COR-L47 (cell line): ENCODE results near the gene PDE4B.
A peak's percentile ranks its signal among the peaks of the same experiment; 100 is the strongest.

Experiments used
- DNase-seq: peaks from one replicate; lab custom pipeline; 2025; lab: John Stamatoyannopoulos, UW

PDE4B gene

GRCh38 chr1:66359815-66360214 is 567.1 kb downstream of the PDE4B start:
- DNase-seq: no peak

DNA sequence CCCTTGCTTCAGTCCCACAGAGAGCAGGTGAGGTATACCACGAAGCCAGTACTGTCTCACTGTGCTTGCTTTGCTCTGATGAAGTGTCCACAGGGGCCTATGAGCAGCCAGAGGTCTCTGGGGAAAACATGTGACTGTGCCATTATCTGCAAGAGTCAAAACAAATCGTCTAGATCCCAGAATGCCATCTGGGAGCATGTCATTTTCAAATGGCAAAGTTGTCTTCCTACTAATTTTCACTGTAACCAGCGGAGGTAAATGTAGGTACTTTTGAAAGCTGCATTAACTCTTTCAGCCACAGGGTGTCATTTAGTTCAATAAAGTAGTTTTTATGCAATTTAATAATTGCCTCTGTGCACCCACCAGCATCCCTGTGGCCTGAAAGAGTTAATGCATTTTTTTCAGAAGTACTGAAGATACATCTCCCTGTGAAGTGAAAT is 567.6 kb downstream of the PDE4B start:
- peak; percentile 8 for DNase-seq

DNA sequence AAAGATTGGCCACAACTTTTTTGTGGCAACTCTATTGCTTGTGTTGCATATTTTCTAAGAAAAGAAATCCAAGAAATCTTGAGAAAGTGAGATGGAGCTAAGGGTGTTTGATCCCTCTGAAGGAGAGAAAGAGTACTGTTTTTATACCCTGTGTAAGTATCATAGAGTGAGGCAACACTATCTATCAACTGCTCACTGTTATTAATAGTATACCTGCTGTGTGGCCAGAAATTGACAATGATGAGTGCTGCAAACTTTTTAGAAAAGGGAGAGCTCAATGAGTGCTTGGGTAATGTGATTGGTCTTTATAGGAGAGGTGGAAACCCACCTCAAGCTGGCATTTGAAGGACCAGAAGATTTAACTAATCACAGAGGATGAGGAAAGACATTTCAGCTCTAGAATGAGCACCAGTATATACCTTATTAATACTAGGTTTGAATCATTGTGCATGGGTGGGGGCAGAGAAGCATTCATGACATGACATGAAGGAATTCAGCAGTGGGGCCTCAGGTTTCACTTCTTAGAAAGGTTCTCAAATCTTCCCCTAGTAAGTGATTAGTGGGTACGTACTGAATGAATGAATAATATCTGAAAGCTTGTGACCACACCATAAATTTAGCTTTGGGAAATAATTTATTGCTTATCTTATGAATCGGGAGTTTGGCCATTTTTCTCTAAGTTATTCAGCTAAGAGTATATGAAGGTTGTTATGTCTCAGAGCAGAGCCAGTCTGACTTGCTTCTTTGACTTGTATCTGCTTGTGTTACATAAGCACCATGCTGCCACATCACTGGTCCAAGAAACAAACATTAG is 572.1 kb downstream of the PDE4B start:
- no peak for DNase-seq

DNA sequence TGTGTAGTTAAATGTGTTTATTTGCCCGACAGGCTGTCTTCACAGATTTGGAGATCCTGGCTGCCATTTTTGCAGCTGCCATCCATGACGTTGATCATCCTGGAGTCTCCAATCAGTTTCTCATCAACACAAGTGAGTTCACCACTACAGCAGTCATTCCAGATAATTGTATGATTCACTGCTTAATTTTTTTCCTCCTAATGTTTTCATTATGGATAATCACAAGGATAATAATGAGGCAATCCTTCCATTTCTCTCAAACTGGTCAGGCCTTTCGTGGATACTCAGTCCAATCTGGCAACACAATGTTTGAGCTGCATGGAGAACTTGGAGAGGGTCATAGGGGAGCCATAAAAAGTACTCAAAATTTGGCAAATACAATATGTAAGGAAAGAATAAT is 572.9 kb downstream of the PDE4B start:
- no peak for DNase-seq

DNA sequence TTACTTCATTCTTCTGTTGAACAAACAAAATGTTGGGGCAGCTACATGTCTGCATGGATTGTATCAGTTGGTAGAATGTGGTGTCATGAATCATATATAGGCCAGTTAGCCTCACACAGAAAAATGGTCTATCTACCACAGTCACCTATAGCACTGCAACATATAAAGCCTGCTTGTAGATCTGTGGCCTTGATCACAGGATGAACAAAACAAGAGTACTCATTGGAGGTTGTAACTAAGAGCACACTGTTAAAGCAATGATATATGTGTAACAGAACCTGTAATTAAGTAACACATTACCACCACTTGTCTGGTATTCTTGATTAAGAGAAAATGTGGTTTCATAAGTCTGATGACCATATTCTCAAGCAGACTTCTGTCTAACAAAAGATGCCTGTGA is 573.9 kb downstream of the PDE4B start:
- no peak for DNase-seq

DNA sequence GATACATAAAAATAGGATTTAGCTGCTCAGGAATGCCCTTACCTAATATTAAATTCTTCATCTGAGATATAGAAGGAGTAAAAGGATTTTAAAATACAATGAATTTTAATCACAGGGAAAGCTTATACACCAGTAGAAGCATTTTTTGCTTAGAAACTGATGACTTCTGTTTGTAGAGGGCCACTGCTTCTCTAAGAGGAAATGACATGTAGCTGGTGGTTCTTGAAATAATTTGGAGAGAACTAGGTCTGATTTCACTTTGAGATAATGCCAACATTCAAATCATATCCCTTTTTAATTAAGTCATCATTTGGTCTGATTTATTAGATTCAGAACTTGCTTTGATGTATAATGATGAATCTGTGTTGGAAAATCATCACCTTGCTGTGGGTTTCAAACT is 574.7 kb downstream of the PDE4B start:
- DNase-seq: no peak

DNA sequence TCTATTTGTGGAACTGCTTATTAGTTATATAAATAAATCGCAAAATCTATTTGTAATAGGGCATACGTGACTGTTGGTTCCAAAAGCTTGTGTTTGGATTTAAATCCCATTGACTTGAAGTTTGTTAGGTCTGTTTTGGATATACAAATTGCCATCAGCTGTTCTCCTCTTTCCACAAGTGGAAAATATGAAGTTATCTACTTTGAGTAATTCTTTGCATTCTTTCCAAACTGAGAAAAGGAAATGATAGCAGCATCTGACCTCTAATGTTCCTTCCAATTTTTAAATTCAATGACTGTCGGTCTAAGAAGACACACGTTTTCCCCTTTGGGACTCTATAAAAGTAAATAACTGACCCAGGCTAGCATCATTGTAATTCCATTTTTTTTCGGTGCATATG is 575.6 kb downstream of the PDE4B start:
- DNase-seq: no peak

DNA sequence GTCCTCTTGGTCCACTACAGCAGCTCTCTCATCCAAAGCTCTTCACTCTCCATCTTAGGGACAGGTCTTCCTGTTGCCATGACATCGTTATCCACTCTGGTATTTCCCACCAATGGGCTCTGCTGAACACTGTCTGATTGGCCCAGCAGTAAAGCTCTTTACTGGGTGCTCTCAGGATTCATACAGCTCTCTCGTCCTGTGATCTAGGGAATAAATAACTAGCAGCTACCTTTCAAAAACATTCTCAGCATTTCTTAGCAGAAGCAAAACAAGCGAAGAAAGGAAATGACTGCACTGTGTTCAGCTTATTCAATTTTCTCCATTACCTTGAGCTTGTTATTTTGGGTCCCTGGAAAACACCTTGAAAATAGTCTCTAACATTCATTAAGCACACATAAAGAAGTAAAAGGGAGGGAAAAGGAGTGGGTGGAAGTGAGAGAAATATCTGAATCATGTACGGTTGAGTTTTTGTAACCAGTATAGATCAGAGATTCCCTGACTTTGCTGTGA is 577.8 kb downstream of the PDE4B start:
- no peak for DNase-seq

DNA sequence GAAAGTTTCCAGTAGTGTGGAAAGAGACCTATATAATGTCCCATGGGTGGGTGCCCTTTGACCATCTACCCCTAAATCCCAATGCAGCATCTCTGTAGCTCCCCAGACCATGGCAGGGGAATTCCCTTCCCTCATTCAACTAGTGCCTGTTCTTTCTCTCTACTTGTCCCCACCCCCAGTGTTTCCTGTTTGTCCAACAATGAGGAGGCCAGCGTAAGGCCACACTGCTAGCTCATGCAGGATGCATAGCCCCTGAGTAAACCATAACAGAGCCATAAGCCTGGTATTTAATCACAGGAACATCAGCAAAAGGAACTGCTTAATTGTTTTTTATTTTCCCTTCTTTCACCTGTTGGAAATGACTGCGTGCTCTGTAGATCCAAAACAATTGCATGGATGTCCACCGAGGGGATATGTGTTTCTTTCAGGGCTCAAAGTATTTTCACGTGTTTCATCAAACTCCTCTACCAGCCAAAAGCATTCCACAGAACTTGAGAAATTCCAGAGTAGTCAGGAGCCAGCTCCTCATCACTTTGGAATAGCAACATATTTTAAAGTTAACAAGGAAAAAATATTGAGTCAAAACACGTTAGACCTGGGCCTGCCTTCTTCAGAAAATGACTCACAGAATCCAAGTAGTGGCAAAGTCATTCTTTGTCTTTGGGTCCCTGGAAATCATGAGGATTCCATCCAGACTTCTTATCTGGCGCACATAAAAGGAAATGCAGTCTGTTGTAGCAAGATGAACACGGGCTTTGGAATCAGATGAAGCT is 578.7 kb downstream of the PDE4B start:
- no peak for DNase-seq

- no peak for DNase-seq
Observed at GRCh38 chr1:66372522-66373101, 579.9 kb downstream of the PDE4B start.

GRCh38 chr1:66373157-66373591 is 580.5 kb downstream of the PDE4B start:
- no peak for DNase-seq

- DNase-seq: no peak
Observed at GRCh38 chr1:66374148-66374547, 581.5 kb downstream of the PDE4B start.

DNA sequence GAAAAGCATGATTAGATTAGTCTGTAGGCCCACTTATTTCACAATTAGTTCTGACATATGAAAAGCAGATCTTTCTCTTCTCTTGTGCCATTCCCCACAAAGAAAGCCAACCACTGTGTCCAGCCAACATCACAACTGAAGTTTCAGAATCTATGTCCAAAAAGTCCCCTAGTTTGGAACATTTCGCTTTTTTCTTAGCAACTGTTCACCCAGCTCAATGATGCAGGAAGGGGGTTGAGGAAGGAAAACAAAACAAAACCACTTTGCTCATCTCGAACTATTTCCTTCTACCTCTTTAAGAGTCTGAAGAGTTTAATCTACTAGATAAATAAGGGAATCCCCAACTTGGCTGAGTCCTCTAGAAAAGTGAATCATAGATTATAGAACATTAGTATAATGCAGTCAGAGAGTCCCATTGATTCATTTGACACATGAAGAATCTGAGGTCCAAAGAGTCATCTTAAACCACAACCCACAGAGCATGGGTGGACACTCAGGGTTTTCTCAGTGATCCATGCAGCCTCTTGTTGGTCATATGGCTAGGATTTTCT is 581.9 kb downstream of the PDE4B start:
- no peak for DNase-seq

- DNase-seq: no peak
Observed at GRCh38 chr1:66375125-66375524, 582.4 kb downstream of the PDE4B start.

DNA sequence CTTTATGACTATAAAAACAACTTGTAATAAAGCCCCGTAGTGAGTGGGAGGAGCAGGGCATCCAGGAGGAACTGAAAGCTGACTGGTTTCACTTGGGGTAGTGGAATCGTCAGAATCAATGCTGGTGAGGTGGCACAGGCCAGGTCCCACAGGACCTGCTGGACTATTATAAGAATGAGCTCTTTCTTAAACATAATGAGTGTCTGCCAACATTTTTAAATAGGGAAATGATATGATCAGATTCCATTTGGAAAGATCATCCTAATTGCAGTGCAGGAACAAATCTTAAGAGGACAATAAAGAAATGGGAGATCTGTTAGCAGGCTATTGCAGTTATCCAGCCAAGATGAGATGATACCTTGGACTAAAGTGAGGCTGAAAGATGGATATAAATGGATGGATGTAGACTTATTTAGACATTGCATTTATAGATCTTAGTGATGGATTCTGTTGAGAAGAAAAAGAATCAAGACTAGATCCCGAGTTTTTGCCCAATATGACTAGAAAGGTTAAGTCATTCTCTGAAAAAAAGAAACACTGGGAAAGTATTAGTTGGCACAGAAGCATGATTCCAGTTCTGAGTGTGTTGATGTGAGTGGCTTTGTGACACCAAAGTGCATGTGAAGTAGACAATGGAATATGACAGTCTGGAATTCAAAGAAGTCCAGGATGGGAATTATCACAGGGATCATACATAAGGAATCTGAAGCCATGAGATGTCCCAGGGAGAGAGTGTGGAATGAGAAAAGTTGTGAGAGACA is 587.9 kb downstream of the PDE4B start:
- no peak for DNase-seq

DNA sequence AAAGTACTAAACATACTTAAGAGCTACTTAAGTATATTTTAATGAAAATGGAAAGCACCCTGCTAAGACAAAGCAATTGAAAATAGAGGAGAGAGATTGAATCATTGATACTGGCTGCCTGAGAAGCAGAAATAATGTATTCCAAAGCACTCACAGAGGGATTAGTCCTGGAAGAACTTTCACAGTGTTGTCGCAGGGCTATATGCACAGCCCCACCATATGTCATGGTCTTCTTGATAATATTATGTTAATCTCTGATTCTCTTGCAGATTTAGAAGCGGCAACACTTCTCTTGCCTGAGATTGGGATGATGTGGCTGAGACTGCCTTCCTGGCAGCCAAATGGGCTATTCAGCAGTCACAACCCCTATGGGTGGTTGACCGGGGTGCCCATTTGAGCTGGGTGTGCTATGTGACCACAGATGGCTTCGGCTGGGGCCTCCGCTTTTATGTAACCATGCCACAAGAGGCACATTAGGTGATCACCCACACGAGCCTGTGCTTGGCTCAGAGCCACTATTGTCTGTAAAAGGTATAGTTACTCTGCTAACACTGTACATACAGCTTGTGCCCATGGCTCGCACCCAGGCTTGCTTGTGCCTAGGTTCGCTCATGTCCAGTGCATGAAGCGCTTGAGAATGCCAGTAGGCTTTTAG is 589.1 kb downstream of the PDE4B start:
- DNase-seq: no peak

DNA sequence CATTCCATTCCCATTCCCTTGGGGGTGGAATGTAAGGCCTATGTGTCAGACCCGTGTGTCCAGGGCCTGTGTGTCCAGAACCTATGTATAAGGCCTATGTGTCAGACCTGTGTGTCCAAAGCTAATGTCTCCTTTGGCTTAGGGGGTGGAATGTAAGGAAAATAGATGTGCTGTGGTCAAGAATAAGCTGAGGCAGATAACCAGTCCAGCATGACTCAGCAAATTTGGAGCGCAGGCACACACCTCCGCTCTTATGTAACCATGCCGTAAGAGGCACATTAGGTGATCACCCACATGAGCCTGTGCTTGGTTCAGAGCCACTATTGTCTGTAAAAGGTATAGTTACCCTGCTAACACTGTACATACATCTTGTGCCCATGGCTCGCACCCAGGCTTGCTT is 590.5 kb downstream of the PDE4B start:
- no peak for DNase-seq

DNA sequence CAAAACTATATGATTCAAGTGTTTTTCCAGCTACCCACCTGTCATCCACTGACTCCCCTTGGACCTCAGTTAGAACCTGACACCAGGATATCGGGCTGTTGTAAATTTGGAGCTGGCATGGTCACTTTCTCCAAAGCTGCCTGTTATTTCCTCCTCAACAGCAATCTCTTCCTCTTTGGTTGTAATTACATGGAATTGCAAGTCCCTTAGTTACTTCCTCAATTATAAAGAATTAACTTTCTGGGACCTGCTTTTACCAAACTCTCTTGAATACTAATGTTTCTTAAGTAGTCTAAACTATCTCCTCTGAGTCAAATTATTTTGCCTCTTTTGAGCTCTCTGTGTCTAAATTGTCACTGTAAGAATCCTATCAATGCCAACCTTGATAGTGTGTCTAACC is 590.9 kb downstream of the PDE4B start:
- no peak for DNase-seq

DNA sequence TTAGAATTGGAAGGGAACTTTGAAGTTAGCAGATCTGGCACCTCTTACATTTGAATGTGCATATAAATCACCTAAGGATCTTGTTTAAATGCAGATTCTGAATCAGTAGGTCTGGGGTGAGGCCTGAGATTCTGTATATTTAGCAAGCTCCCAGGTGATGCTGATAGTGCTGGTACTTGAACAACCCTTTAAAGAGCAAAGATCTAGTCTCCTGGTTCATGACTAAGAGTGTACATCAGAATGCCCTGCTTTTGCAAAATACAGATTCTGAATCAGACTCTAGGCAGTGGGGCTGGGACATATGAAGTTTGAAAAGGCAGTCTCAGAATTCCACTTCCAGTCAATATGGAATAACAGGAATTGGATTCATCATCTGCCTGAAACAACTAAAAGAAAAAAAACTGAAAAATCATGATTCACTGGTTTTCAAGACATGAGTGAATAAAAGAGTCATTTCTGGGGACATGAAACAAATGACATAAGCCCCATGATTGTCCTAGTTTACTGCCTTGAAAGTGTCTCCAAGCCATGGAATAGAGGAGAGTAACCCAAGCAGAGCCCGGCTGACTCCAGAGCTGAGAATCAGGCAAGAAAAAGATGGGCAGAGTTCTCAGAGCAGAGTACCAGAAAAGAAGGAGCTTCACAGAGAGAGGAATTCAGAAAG is 591.7 kb downstream of the PDE4B start:
- no peak for DNase-seq

GRCh38 chr1:66386712-66387111 is 594.0 kb downstream of the PDE4B start:
- DNase-seq: no peak

- peak; percentile 55 for DNase-seq
Observed at GRCh38 chr1:66388913-66389312, 596.2 kb downstream of the PDE4B start.
